ENCODE results near the gene DHH.

Gene DHH

DNA sequence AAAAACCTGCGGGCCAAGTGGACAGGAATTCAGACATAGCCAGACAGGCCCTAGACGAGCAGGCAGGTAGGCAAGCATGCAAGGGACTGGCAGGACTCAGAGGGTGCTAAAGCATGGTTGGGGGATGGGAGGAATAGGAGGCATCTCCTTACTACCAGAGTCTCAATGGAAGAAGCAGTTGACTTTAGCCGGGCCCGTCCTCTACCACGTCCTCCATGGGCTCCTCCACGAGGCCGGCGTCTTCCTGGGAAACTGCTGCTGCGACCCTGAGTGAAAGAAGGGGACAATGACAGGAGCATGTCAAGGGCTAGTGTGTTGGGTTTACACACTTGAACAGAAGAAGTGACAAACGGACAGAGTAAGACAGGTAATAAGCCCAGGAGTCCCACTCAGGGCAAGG, 45.6 kb downstream of the DHH start:
- FAIRE-seq = no peak

DNA sequence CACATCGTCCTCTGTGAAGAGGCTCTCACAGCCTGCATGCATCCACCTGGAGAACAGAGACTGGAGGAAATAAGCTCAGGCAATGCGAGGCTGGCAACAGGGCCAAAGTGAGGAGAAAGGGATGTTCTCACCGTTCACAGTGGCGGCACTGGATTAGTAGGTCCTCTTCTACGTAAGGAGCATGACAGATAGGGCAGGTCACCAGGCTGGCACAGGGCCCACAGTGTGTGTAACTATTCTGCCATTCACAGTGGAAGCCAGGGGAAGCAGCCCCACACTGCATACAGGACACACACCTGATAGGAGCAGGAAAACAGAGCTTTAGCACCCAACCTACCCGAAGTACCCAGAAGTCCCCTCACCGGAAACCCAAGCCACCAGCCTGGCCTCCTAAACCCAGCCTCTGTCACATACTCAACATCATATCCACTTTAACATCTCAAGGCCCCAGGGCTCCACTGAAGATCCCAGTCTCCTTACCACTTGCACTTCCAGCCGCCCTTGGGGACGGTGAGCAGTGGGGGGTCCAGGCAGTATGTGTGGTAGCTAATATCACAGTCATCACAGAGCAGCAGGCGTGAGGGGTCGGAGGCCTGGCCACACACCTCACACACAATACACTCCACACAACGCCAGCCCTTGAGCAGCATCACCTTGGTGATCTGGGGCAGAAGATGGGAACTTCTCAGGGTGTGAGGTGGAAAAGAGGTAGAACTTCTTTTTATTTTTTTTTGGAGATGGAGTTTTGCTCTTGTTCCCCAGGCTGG, 48.3 kb downstream of the DHH start:
- FAIRE-seq = no peak

DNA sequence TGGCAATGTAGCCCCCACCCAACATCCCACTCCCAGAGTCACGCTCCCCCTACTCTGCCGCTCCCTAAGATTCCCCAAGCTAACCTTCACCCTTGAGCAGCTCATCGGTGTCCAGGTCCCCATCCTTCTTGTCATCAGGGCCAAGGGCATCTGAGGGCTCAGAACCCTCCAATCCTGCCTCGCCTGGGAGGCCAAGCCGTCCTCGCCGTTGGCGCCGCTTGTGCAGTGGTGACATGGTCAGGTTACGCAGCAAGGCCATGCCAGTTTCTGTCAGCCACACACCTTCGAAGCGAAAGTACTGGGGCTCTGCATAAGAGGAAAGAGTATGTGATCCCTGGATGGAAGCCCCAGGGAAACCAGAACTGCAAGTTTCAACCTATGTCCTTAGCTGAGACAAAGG, 49.9 kb downstream of the DHH start:
- no peak for FAIRE-seq

DNA sequence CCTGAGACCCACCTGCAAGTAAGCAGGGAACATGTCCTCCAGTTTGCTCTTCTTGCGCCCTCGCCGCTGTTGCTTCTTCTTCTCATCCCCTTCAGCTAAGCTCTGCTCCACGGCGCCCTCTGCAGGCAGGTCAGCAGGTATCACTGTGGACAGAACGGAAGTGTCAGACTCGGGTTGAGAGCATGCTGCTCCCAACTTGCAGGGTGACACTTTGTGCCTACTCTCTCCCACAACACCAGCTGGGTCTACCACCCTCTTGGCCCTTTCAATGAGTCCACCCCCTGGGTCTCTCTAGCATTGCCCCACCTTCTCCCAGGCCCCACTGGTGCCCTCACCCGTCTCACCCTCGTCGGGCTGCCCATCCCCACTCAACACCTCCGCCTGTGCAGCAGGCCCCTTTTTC, 50.7 kb downstream of the DHH start:
- no peak for FAIRE-seq

DNA sequence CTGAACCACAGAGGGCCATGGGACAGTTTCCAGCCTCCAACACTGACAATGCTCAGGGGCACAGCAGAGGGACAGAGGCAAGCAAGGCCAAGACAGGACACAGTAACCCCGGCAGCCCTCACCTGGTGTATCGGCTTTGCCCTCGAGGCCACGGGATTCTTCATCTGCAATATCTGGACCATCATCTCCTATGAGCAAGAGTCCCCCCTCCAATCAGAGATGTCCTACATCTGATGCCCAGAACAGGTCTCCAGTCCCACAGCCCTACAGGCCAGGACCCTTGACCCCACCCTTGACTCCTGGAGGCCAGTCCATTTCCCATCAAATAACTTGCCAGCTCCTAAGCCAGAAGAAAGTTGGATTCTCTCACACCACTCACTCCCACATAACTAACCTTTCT, 51.4 kb downstream of the DHH start:
- no peak for FAIRE-seq

DNA sequence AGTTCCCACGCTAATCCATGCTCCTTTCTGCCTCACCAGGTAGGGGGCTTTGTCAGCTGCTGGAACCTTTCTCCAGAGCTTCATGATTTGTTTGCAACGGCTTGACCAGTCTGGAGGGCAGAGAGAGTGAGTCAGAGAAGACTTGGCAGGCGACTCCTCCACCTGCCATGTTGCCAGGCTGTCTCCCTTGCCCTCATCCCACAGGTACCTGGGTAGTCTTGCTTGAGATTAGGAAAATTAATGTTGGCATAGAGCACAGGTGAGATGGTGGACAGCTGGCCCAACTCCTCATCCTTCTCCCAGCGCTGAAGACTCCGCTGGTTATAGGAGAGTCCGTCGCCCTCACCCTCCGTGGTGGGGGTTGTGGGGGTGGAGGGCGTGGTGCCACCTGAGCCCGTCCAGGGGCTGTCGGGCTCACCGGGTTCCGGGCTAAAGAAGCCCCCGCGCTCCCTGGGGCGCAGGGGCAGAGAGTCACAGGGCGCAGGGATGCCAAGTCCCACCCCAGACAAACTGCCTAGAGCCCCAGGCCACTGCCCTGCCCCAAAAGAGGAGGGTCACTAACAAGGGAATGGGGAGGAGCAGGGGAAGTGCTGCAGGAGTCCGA, 52.6 kb downstream of the DHH start:
- no peak for FAIRE-seq

DNA sequence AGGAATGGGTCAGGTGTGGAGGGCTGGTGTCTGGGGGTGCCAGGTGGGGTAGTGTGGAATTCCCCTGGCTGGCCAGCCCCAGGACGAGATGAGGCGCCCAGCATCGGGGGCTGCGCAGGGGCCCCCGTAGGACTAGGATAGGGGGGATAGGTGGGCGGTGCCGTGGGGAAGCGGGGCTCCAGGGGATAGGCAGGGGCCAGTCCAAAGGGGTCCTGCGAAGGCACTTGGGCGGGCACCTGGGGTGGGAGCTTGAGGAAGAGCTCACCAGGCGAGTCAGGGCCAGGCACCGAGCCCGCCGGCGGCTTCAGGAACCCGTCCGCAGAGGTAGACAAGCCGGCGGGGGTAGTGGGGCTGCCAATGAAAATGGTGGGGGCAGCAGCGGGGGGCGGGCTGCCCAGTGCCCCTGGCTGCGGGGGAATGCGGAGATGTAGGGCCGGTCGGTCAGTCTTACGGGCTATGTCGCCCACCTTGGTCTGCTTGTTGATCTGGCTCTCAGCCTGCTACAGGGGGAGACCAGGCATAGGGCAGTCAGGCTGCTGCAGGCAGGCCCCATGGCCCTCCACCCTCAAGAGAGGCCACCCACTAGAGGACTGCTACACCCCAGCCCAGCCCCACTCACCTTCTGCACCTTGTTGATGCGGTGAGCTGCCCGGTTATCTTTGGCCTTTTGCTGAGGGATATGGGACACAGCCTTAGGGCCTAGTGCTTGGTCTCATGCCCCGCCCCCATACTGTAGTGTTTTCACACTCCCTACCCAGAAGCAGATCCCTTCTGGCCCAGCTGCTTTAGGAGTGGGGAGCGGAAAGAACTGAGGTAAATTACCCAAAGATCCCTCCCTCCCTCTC, 53.3 kb downstream of the DHH start:
- no peak for FAIRE-seq

DNA sequence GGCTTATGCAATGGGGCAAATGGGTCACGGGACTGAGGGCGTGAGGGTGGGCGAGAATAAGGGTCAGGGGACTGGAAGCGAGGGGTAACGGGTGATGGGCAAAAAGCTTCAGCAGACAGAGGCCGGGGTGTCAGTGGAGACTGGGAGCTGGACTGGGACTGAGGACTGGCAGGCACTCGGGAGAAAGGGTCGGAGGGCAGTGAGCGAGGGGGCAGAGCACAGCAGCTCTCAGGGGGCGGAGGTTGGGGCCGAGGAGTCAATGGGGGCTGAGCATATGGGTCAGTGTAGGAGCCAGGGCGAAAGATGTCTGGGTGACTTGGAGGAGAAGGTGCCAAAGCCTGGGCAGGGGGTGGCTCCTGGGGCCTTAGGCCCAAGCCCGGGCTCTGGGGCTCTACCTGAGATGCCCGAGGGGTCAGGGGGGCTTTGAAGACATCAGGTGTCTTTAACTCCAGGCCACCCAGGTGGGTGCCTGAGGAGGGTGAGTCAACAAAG, 54.2 kb downstream of the DHH start:
- FAIRE-seq = no peak

DNA sequence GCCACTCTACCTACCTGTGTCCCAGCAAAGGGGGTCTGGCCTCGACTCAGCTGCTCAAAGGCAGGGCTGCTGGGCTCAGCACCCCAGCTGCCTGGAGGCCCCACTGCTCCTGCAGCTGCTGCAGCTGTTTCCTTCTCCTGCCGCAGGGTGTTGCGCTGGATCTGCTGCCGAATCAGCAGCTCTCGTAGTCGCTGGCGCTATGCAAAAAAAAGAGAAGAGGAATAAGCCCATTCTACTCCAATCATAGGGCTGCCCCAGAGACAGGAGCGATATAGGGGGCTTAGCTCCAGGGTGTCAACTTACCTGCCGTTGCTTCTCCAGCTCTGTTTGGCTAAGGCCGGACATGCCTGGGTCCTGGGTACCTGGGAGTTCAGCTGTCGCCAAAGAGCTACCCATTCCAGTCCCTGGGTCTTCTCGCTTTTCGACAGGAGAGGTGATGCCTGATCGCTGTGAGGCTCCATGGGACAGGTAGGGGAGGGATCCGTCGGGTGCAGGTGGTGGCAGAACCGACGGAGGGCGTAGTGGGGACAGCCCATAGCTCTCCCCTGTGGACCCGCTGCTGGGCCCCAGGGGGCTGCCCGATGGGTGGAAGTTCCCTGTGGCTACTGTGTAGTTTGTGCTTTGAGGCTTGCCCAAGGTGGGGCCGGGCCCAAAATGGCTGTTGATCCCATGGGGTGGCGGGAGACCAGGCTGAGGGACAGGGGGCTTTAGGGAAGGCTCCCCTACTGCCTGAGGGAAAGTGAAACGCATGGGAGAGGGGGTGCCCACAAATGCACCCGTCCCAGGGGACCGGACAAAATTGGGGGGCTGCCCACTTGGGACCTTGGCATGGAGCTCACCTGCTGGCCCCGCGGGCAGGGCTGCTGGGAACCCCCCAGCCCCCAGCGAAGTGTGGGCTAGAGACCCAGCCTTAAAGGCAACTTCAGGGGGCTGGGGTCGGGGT, 54.9 kb downstream of the DHH start:
- no peak for FAIRE-seq

DNA sequence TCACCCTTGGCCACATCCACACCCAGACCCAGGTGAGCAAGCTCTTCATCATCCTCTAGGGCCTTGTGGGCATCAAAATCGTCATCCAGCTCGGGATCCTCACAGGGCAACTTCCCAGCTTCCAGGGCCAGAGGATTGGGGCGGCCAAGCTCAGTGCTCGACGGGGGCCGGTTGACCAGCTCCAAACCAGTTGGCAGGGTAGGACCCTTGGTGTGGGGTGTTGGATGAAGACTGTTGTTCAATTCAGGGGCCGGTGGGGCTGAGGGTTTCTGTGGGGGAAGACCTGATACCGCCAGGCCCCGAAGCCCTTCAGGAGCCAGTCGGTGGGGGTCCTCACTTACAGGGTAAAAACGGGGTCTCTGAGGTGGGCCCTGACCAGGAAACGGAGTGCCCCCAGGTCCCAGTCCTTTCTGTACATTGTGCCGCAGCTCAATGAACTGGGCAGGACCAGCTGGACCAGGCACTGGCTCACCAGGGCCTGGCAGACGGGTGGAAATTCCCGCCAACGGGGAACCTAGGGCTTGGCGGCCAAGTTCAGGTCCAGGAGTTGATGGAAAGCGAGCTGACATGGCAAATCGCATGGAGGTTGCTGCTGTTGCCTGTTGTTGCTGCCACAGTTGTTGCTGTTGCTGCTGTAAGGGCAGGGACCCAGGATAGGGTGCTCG, 56.2 kb downstream of the DHH start:
- no peak for FAIRE-seq

DNA sequence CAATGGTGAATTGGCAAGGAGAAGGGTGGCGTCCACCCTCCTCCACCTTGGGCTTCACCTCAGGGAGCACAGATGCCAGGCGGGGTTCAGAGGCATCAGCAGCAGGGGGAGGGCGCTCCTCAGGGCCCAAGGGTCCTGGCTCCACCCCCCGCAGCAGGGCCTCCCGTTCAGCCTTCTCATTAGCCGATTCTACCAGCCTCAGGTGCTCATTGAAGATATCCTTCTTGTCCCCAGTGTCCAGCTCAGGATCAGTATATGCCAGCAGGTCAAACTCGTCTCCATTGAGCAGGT, 56.7 kb downstream of the DHH start:
- FAIRE-seq = no peak

DNA sequence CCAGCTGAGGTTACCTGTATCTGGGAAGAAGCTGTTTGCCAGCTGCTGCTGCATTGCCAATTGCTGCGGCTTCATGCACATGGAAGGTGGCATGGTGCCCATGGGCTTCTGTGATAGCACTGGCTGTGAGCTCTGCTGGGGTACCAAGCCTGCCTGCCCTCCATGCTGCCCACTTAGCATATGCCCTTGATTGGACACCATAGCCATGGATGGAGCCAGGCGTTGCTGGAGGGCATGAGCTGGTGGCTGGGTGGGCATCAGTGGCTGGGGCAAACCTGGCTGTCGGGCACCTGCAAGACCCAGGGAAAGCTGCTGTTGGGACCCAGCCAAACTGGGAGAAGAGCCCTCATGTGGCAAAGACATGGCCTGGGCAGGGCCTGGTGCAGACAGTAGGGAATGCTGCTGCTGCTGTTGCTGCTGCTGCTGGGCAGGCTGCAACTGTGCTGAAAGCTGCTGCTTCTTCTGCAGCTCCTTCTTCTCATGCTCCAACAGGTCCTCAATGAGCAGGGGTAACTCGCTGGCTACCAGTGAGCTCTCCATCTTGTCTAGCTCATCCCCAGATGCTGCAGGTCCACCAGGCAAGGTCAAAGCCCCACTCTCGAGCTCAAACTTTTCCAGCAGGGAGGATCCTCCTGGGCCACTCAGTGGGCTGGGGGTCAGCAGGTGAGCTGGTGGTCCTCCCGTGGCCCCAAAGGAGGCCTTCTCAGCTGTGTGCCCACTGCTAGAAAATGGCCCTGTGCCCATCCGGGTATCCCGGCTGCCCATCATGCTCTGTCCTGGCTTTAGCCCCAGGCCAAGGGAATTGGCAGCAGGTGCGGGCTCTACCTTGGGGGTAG, 57.3 kb downstream of the DHH start:
- no peak for FAIRE-seq
